HG03095 (cell line): Measurements from ENCODE around the gene ADPRHL1.
"Not testable (repeated sequence)": the region's sequence is repeated elsewhere in the genome, so short reads cannot be mapped to it uniquely, and the experiment has no call there.

Experiments used
- ATAC-seq: cut with Tn5 transposase; IDR thresholded peaks from one replicate; pipeline ENCODE4 v1.9.1; 2021; ENCODE audit warnings: moderate library complexity; ENCODE audit not compliant: unreplicated experiment

Gene ADPRHL1

DNA sequence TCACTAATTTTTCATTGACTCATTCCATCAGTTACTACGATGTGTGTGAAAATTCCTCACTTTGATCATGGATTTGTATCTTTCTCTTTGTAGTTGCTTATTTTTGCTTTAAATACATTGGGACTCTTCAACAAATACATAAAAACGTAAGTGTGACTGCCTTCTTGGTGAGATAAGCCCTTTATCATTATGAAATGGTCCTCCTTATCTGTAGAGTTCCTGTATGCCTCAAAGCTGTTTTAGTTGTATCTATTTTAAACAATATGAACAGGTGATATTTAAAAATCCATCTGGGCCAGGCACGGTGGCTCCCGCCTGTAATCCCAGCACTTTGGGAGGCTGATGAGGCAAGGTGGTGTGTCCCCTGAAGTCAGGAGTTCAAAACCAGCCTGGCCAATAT lies 25.9 kb upstream of the ADPRHL1 start:
- no peak for ATAC-seq

GRCh38 chr13:113477724-113478123 lies 24.4 kb upstream of the ADPRHL1 start:
- no peak for ATAC-seq

DNA sequence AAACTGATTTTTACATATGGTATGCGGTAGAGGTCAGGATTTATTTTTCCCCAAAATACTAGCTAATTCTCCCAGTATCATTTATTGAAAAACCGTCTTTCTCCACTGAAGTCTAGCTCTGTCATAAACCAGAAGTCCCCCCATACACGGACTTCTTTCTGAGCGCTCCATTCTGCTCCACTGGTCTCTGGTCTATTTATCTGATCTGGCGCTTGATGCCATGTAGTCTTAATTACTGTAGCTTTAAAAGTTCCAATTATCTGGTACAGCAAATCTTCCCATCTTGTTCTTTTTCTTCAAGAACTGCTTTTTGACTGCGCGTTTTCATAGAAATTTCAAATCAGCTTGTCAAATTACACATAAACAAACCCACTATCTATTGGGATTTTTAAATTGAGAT lies 23.5 kb upstream of the ADPRHL1 start:
- ATAC-seq: no peak

DNA sequence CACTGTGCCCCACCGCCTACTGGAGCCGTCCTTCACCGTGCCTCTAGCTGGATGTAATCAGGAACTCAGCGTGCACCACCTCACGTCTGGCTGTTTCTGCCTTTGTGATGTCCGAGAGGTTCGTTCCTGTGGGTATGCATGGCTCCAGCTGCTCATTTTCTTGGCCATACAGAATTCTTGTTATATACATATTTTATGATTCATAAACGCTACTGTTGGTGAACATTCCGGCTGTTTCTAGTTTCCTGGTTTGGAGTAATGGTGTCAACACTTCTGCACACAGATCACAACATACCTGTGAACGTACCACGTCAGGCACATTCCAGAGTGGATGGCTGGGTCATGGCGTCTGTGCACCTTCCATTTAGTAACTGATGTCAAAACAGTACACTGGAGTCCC lies 22.6 kb upstream of the ADPRHL1 start:
- no peak for ATAC-seq

GRCh38 chr13:113475280-113475679 lies 22.0 kb upstream of the ADPRHL1 start:
- no peak for ATAC-seq

DNA sequence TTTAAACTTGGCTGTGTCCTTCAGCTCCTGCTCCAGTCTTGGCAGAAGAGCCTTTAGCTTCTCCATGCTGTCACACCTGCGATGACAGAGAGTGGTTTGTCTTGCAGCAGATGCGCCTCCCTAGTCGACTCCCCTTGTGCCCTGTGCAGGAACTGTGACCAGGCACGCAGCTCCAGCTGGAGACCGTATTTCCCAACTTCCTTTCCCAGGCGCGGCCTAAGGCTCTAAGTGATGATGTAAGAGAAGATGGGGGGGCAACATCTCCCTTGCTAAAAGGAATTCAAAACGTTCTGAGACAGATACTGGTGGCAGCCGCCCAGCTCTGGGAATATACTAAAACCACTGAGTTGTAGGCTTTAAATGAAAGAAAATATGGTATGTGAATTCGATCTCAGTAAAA lies 20.9 kb upstream of the ADPRHL1 start:
- ATAC-seq: no peak

- ATAC-seq: no peak
These were observed 19.2 kb upstream of the ADPRHL1 start for GRCh38 chr13:113472355-113473025.

DNA sequence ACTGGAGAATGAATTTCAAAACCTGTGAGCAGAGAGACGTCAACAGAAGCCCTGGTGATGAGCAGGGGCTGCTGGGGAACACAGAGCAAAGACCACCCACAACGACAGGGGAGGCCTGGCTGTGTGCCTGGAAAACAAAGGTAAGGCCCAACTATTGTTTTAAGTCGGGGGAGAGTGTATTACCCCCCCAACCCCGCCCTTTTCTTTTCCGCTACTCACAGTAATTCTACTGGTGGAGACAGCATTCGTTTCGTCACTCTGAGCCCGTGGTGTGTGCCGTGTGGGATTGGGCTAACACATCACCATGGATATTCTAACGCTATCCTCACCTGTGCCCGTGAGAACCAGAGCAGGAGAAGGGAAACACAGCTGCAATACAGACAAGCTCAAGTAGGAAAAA lies 18.6 kb upstream of the ADPRHL1 start:
- no peak for ATAC-seq

- not testable (repeated sequence) for ATAC-seq
These were observed 17.4 kb upstream of the ADPRHL1 start for GRCh38 chr13:113470635-113471163.

DNA sequence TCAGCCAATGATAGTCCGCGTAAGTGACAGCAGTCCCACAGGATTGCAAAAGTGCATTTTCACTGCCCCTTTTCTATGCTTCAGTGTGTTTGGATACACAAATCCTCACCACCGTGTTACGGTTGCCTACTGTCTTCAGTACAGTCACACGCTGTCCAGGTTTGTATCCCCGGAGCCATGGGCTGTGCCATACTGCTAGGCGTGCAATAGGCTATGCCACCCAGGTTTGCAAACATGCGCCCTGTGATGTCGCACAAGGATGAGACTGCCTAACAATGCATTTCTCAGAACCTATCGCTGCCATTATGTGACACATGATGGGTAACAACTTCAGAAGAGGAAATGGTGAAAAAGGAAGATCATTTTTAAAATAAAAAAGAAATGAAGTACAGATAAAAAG lies 16.8 kb upstream of the ADPRHL1 start:
- no peak for ATAC-seq

- no peak for ATAC-seq
These were observed 16.3 kb upstream of the ADPRHL1 start for GRCh38 chr13:113469582-113469981.

DNA sequence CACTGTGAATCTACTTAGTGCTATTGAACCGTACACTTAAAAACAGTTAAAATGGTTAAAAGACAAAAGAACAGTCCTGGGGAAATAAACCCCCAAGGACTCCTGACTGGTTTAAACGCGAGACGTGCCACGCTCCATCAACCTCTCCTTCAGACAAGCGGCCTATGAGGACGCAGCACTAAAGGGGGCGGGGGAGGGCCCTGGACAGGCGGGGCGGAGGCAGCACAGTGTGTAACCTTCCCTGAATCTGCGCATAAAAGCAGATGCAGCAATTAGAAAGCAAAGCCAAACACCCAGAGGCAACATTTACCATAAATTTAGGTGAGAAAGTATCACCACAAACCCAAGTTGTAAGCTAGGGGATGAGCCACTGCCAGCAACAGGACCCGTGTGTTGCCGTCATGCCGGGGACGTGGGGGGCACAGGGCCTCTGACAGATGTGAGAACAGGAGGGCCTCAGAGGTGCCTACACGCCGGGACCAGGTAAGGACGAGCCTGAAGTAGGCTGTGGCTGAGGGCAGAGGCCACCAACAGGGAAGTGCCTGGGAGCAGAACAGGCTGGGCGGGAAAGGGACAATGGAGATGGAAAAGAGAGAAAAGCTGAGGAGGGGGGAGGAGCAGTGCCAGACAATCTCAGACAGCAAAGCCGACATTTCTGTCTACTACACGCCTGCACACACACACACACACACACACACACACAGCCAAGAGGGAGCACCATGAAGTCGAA lies 15.3 kb upstream of the ADPRHL1 start:
- ATAC-seq: no peak

DNA sequence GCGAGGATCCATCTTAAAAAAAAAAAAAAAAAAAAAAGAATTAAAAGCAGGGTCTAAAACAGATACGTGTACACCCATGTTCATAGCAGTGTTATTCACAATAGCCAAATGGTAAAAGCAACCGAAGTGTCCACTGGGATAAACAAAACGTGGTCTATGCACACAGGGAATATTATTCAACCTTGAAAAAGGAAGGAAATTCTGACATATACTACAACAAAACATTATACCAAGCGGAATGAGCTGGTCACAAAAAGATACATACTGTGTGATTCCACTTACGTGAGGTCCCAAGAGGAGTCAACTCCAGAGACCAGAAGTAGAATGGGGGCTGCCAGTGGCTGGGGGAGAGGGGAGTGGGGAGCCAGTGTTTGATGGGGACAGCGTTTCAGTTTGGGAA lies 14.7 kb upstream of the ADPRHL1 start:
- ATAC-seq: no peak

GRCh38 chr13:113466383-113466782 lies 13.1 kb upstream of the ADPRHL1 start:
- ATAC-seq: no peak

- ATAC-seq: no peak
These were observed 12.0 kb upstream of the ADPRHL1 start for GRCh38 chr13:113465300-113465699.

GRCh38 chr13:113464476-113464875 lies 11.2 kb upstream of the ADPRHL1 start:
- ATAC-seq: no peak

- ATAC-seq: no peak
These were observed 7.9 kb upstream of the ADPRHL1 start for GRCh38 chr13:113461022-113461751.

- ATAC-seq: no peak
These were observed 7.3 kb upstream of the ADPRHL1 start for GRCh38 chr13:113460599-113460998.

- no peak for ATAC-seq
These were observed 6.8 kb upstream of the ADPRHL1 start for GRCh38 chr13:113460064-113460555.

- no peak for ATAC-seq
These were observed 5.2 kb upstream of the ADPRHL1 start for GRCh38 chr13:113458253-113459065.

DNA sequence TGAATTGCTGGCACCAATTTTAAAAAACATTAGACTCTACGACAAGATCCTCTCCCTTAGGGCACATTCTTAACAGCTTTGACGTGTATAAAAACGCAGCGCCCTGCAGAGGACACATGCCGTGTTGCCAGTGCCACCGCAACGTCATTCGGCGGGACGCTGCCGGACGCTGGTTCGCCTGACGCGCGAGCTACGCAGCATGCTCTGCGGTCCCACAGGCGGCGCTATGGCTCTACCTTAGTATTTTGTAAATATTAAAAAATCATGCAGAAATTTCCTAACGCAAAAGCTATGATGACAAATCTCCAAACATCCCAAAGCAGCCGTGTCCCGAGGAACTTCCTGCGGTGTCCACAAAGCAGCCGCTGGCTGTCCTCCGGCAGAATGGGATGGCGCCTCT lies 4.2 kb upstream of the ADPRHL1 start:
- no peak for ATAC-seq
